ENCODE measurements around the gene SPTBN1.
A peak's percentile ranks its signal among the peaks of the same experiment; 100 is the strongest.

Gene SPTBN1

DNA sequence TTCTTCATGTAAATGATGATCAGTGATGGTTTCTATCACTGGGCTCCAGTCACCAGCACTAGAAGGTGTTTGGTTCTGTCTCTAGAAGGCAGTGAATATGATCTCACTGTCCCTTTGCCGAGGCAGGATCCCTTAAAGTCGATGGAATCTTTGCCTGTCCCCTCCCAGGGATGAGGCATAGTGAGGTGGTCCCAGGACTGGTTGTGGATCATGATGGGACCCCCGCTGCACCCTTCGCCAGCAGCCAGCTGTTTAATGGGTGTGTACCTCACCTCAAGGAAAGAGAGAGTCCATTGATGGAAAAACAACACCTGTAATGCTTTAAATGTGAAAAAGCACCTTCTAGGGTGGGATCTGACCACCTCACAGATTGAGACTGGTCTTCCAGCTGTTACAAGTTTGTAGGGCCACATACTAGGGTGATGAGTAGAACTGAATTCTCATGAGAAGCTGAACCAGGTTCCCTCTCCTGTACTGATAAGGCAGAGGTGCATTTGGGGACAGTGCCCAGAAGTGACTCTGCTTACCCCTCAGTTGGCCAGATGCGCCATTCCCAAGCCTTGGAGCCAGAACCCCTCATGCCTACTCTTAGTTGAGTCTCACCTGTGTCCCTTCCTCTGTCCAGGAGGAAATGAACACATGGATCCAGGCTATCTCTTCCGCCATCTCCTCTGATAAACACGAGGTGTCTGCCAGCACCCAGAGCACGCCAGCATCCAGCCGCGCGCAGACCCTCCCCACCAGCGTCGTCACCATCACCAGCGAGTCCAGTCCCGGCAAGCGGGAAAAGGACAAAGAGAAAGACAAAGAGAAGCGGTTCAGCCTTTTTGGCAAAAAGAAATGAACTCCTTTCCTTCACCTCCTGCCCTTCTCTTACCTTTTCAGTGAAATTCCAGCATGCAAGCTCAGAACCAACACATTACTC is 211.9 kb downstream of the SPTBN1 start:
- DNase-seq (no peak), ATAC-seq (replicated peaks) (no peak)
- Mint-ChIP-seq H3K36me3 (ENCODE audit: insufficient read depth) (peaks cover 65% of the 10 kb centered on the region), H3K27me3 (no peaks in the 10 kb centered on the region), H3K9me3 (no peaks in the 10 kb centered on the region), H3K4me1 (ENCODE audit: low read depth in 2 of 2) (no peaks in the 10 kb centered on the region), H3K27ac (peak overlapping the region; percentile 25 to 66), H3K4me3 (no peak overlapping the region)

DNA sequence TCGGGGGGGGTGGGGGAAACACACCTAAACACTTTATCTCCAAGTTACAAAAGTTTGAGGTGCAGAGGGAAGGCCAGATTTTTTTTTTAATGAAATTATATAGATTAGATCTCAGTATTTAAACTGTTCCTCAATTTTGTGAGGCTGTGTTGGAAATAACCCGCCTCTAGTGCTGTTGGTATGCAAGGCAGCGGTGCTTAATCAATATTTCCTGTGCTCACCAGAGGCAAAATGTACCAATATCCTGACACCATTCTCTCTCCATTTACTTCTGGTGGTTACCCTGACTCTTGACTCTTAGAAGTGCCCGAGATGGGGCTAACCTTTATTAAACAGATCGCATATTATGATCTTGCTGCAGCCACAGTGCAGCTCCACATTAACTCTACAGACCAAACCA is 212.6 kb downstream of the SPTBN1 start:
- H3K4me3 Mint-ChIP-seq: no peak overlapping the region
- H3K9me3 Mint-ChIP-seq: no peaks in the 10 kb centered on the region
- ATAC-seq (replicated peaks) (no peak), DNase-seq (no peak)
- H3K36me3 Mint-ChIP-seq (ENCODE audit: insufficient read depth): peaks cover 59% of the 10 kb centered on the region
- no peaks in the 10 kb centered on the region for H3K4me1 Mint-ChIP-seq (ENCODE audit: low read depth in 2 of 2)
- peaks cover 0 to under 1% of the 10 kb centered on the region in 2 donors for H3K27me3 Mint-ChIP-seq
- H3K27ac Mint-ChIP-seq: no peak overlapping the region

GRCh38 chr2:54669677-54670484 is 213.8 kb downstream of the SPTBN1 start:
- Mint-ChIP-seq H3K4me3 (no peak overlapping the region), H3K27me3 (peaks cover 0 to 12% of the 10 kb centered on the region in 2 donors), H3K36me3 (ENCODE audit: insufficient read depth) (peaks cover 59% of the 10 kb centered on the region), H3K27ac (peak overlapping the region in 1 of 2 donors; percentile 74), H3K4me1 (ENCODE audit: low read depth in 2 of 2) (no peaks in the 10 kb centered on the region), H3K9me3 (no peaks in the 10 kb centered on the region)
- ATAC-seq (replicated peaks): no peak
- no peak for DNase-seq

DNA sequence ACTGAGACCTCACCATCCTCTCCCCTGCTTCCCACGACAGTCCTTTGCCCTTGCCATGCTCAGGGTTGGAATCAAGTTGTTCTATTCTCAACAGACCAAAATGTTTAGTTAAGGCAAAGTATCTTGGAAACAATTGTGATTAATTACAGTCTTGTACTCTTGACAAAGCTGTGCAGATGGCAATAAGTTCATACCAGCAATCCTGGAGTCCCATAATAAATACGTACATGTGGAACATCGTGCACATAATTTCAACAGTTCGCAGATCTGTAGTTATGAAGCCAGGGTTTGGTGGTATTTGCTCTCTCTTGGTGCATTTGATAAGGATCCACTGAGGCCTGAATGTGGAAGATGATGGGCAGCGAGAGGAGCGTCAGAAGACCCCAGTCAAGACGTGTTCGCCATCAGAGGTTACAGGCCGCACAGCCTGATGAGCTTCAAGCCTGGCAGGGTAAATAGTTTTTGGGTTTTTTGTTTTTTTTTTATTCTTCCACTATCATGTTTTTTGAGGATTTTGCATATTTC is 214.4 kb downstream of the SPTBN1 start:
- Mint-ChIP-seq H3K4me3 (no peak overlapping the region), H3K4me1 (ENCODE audit: low read depth in 2 of 2) (no peaks in the 10 kb centered on the region)

GRCh38 chr2:54671010-54671409 is 214.9 kb downstream of the SPTBN1 start:
- Mint-ChIP-seq H3K27me3 (peaks cover 0 to 21% of the 10 kb centered on the region in 2 donors), H3K36me3 (ENCODE audit: insufficient read depth) (peaks cover 49% of the 10 kb centered on the region), H3K4me3 (no peak overlapping the region), H3K9me3 (no peaks in the 10 kb centered on the region), H3K27ac (no peak overlapping the region), H3K4me1 (ENCODE audit: low read depth in 2 of 2) (no peaks in the 10 kb centered on the region)
- no peak for DNase-seq
- no peak for ATAC-seq (replicated peaks)

More for the DNA sequence above, 214.4 kb downstream of the SPTBN1 start:
- no peaks in the 10 kb centered on the region for H3K9me3 Mint-ChIP-seq
- ATAC-seq (replicated peaks): no peak
- peaks cover 0 to 18% of the 10 kb centered on the region in 2 donors for H3K27me3 Mint-ChIP-seq
- peaks cover 53% of the 10 kb centered on the region for H3K36me3 Mint-ChIP-seq (ENCODE audit: insufficient read depth)
- peak overlapping the region in 1 of 2 donors; percentile 74 for H3K27ac Mint-ChIP-seq
- no peak for DNase-seq

DNA sequence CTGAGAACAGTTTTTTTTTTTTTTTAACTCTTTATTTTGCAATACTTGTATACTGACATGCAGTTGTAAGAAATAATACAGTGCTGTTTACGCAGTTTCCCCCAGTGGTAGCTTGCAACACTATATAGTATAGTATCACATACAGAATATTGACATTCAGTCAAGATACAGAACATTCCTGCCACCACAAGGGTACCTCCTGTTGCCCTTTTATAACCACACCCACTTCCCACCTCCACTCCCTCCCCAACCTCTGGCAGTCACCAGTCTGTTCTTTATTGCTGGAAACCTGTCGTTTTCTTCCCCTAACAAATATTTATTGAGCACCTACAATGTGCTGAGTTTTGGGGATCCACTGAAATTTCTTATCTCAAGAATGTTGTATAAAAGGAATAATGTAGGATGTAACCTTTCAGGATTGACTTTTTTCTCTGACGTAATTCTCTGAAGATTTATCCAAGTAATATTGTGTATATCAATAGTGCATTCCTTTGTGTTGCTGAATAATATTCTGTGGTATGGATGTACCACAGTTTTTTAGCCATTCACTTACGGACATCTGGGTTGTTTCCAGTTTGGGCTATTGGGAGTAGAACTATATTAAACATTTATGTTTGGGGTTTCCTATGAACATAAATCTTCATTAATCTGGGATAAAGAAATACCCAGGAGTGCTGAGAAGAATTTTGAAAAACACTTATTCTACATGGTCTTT is 215.9 kb downstream of the SPTBN1 start:
- Mint-ChIP-seq H3K9me3 (no peaks in the 10 kb centered on the region), H3K36me3 (ENCODE audit: insufficient read depth) (peaks cover 42% of the 10 kb centered on the region), H3K4me3 (no peak overlapping the region), H3K4me1 (ENCODE audit: low read depth in 2 of 2) (no peaks in the 10 kb centered on the region), H3K27me3 (peaks cover 0 to 21% of the 10 kb centered on the region in 2 donors), H3K27ac (no peak overlapping the region)
- DNase-seq: no peak
- ATAC-seq (replicated peaks): no peak

GRCh38 chr2:54672590-54673456 is 216.7 kb downstream of the SPTBN1 start:
- no peak overlapping the region for H3K4me3 Mint-ChIP-seq
- H3K36me3 Mint-ChIP-seq (ENCODE audit: insufficient read depth): peaks cover 34% of the 10 kb centered on the region
- peaks cover 0 to 21% of the 10 kb centered on the region in 2 donors for H3K27me3 Mint-ChIP-seq
- H3K9me3 Mint-ChIP-seq: no peaks in the 10 kb centered on the region
- H3K4me1 Mint-ChIP-seq (ENCODE audit: low read depth in 2 of 2): no peaks in the 10 kb centered on the region
- ATAC-seq (replicated peaks): peak; percentile 27
- DNase-seq: no peak
- no peak overlapping the region for H3K27ac Mint-ChIP-seq

DNA sequence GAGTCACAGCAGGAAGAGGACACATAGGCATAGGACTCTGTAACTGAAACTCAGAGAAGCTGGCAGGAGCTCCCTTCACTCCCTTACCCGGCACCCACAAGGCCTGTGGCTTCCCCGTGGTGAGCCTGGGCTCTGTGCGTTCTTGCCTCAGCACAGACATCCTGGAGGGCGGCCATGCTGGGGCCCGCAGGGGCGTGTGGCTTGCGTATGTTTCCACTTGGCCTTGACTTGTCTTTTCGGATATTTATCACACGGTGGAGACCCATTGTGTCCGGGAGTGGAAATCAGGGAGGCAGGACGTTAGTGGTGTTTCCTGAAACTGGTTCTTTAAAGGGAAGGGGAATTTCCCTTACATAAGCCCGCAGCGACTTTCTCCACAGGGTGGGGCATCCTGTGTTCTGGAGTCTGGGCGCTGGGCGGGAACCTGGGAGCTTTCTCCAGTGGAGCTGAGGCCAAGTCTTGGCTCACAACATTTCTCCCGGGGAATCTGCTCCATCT is 217.4 kb downstream of the SPTBN1 start:
- no peak overlapping the region for H3K27ac Mint-ChIP-seq
- peaks cover 0 to 21% of the 10 kb centered on the region in 2 donors for H3K27me3 Mint-ChIP-seq
- no peak overlapping the region for H3K4me3 Mint-ChIP-seq
- ATAC-seq (replicated peaks) (peak; percentile 51), DNase-seq (no peak)
- no peaks in the 10 kb centered on the region for H3K4me1 Mint-ChIP-seq (ENCODE audit: low read depth in 2 of 2)
- peaks cover 26% of the 10 kb centered on the region for H3K36me3 Mint-ChIP-seq (ENCODE audit: insufficient read depth)
- no peaks in the 10 kb centered on the region for H3K9me3 Mint-ChIP-seq

GRCh38 chr2:54675281-54675680 is 219.2 kb downstream of the SPTBN1 start:
- Mint-ChIP-seq H3K9me3 (no peaks in the 10 kb centered on the region), H3K27ac (no peak overlapping the region), H3K4me3 (no peak overlapping the region), H3K4me1 (ENCODE audit: low read depth in 2 of 2) (peaks cover 1 to 2% of the 10 kb centered on the region in 2 donors), H3K27me3 (peaks cover 3 to 21% of the 10 kb centered on the region in 2 donors), H3K36me3 (ENCODE audit: insufficient read depth) (peaks cover 12% of the 10 kb centered on the region)
- DNase-seq: no peak
- ATAC-seq (replicated peaks): no peak

GRCh38 chr2:54675738-54676137 is 219.6 kb downstream of the SPTBN1 start:
- ATAC-seq (replicated peaks) (no peak), DNase-seq (no peak)
- peaks cover 4 to 6% of the 10 kb centered on the region in 2 donors for H3K4me1 Mint-ChIP-seq (ENCODE audit: low read depth in 2 of 2)
- H3K36me3 Mint-ChIP-seq (ENCODE audit: insufficient read depth): peaks cover 7% of the 10 kb centered on the region
- H3K27ac Mint-ChIP-seq: no peak overlapping the region
- peaks cover 5 to 21% of the 10 kb centered on the region in 2 donors for H3K27me3 Mint-ChIP-seq
- no peaks in the 10 kb centered on the region for H3K9me3 Mint-ChIP-seq
- H3K4me3 Mint-ChIP-seq: no peak overlapping the region

GRCh38 chr2:54676656-54677055 is 220.5 kb downstream of the SPTBN1 start:
- Mint-ChIP-seq H3K36me3 (ENCODE audit: insufficient read depth) (peaks cover 3% of the 10 kb centered on the region), H3K27me3 (peaks cover 5 to 21% of the 10 kb centered on the region in 2 donors), H3K4me3 (no peak overlapping the region), H3K27ac (no peak overlapping the region), H3K4me1 (ENCODE audit: low read depth in 2 of 2) (peaks cover 10 to 11% of the 10 kb centered on the region in 2 donors), H3K9me3 (no peaks in the 10 kb centered on the region)
- DNase-seq (no peak), ATAC-seq (replicated peaks) (no peak)
